A673 (cell line): Measurements from ENCODE around the gene RGS17.

Source experiments
- CTCF ChIP-seq: fragments of 300-800, 200-600 bp; sonication (generic); conservative IDR thresholded peaks from 2 replicates; pipeline ENCODE4 v1.5.1; 2017; ENCODE audit warnings: low read depth, mild to moderate bottlenecking, antibody characterized with exemption, low read length, moderate library complexity, mixed read lengths
- EZH2 ChIP-seq: fragments of 200-600 bp; sonication (generic); IDR thresholded peaks from 2 replicates; pipeline ENCODE4 v1.6.1; 2017; ENCODE audit warnings: borderline replicate concordance, low read depth, mild to moderate bottlenecking, mixed read lengths, antibody characterized with exemption, low read length; ENCODE audit not compliant: poor library complexity, severe bottlenecking

- TF ChIP-seq CTCF (no peak), EZH2 (no peak)
Measured at GRCh38 chr6:153160221-153160620, 29.1 kb upstream of the RGS17 start.
